Left forelimb (tissue), 1 donor: ENCODE measurements around the gene TRIM43B.
"Not testable (repeated sequence)": the region's sequence is repeated elsewhere in the genome, so short reads cannot be mapped to it uniquely, and the experiment has no call there.

Experiments used
- DNase-seq: peaks from one replicate; pipeline ENCODE4 v3.0.0-alpha.2; 2018; ENCODE audit warnings: low spot score

The TRIM43B gene

GRCh38 chr2:95484654-95485053, at the start of gene TRIM43B:
Gene TRIM43B (minus strand): TSS chr2:95484754. CDS start chr2:95482714, 2,040 bp downstream.
- DNase-seq, result not testable (repeated sequence)

- no peak for DNase-seq
Measured at GRCh38 chr2:95531254-95531771, 46.8 kb upstream of the TRIM43B start.

- no peak for DNase-seq
Measured at GRCh38 chr2:95530734-95531133, 46.2 kb upstream of the TRIM43B start.

- peak; percentile 88 for DNase-seq
Measured at GRCh38 chr2:95526360-95527341, 42.1 kb upstream of the TRIM43B start.

GRCh38 chr2:95525294-95526035, 40.9 kb upstream of the TRIM43B start:
- DNase-seq, result no peak

- DNase-seq, result no peak
Measured at GRCh38 chr2:95524195-95524594, 39.6 kb upstream of the TRIM43B start.

GRCh38 chr2:95514718-95515117, 30.2 kb upstream of the TRIM43B start:
- no peak for DNase-seq

- not testable (repeated sequence) for DNase-seq
Measured at GRCh38 chr2:95514226-95514625, 29.7 kb upstream of the TRIM43B start.

- no peak for DNase-seq
Measured at GRCh38 chr2:95509408-95509807, 24.9 kb upstream of the TRIM43B start.

GRCh38 chr2:95505222-95505621, 20.7 kb upstream of the TRIM43B start:
- no peak for DNase-seq

GRCh38 chr2:95500854-95501253, 16.3 kb upstream of the TRIM43B start:
- no peak for DNase-seq

GRCh38 chr2:95492076-95492475, 7.5 kb upstream of the TRIM43B start:
- DNase-seq, result not testable (repeated sequence)

- not testable (repeated sequence) for DNase-seq
Measured at GRCh38 chr2:95475025-95475424, 9.5 kb downstream of the TRIM43B start.

GRCh38 chr2:95467984-95468383, 16.6 kb downstream of the TRIM43B start:
- not testable (repeated sequence) for DNase-seq

- not testable (repeated sequence) for DNase-seq
Measured at GRCh38 chr2:95466572-95466971, 18.0 kb downstream of the TRIM43B start.

GRCh38 chr2:95463292-95463691, 21.3 kb downstream of the TRIM43B start:
- DNase-seq, result not testable (repeated sequence)

GRCh38 chr2:95445317-95445716, 39.2 kb downstream of the TRIM43B start:
- DNase-seq, result not testable (repeated sequence)

- not testable (repeated sequence) for DNase-seq
Measured at GRCh38 chr2:95442474-95443099, 42.0 kb downstream of the TRIM43B start.

- not testable (repeated sequence) for DNase-seq
Measured at GRCh38 chr2:95435872-95436209, 48.7 kb downstream of the TRIM43B start.

- DNase-seq, result not testable (repeated sequence)
Measured at GRCh38 chr2:95435162-95435871, 49.2 kb downstream of the TRIM43B start.

GRCh38 chr2:95434507-95435076, 50.0 kb downstream of the TRIM43B start:
- DNase-seq, result not testable (repeated sequence)
